Neural progenitor cell (in vitro differentiated cells): Measurements from ENCODE around the gene CD300E. TPM values are rescaled to one million over a fixed set of nuclear protein-coding genes. Genes with fewer than 3 reads are reported as not detected.

Experiments
- DNase-seq: peaks from one replicate; pipeline ENCODE4 v3.0.0-alpha.2; 2016; ENCODE audit warnings: low spot score
- H2AFZ ChIP-seq: fragments of 200-600 bp; sonication (generic); replicated peaks from 2 replicates; pipeline ENCODE4 v1.6.1; 2016; ENCODE audit warnings: antibody characterized with exemption
- H3F3A ChIP-seq: fragments of 200-600 bp; sonication (generic); 2 replicates; pipeline ENCODE4 v1.6.1; 2016; ENCODE audit warnings: antibody characterized with exemption, low read depth
- H3K27ac ChIP-seq: fragments of 200-600 bp; sonication (generic); 2 replicates; pipeline ENCODE4 v1.5.1; 2016; ENCODE audit warnings: mild to moderate bottlenecking
- H3K27me3 ChIP-seq: fragments of 200-600 bp; sonication (generic); 2 replicates; pipeline ENCODE4 v1.6.1; 2016; ENCODE audit warnings: mild to moderate bottlenecking, moderate library complexity
- H3K36me3 ChIP-seq: fragments of 200-600 bp; sonication (generic); 2 replicates; pipeline ENCODE4 v1.5.1; 2016
- H3K4me1 ChIP-seq: fragments of 200-600 bp; sonication (generic); 2 replicates; pipeline ENCODE4 v1.6.1; 2016; ENCODE audit warnings: mixed run types
- H3K4me2 ChIP-seq: fragments of 200-600 bp; sonication (generic); 2 replicates; pipeline ENCODE4 v1.6.1; 2016
- H3K4me3 ChIP-seq: fragments of 200-600 bp; sonication (generic); 2 replicates; pipeline ENCODE4 v1.5.1; 2016
- H3K79me2 ChIP-seq: fragments of 200-600 bp; sonication (generic); 2 replicates; pipeline ENCODE4 v1.6.1; 2016; ENCODE audit warnings: low read depth
- H3K9ac ChIP-seq: fragments of 200-600 bp; sonication (generic); 2 replicates; pipeline ENCODE4 v1.6.1; 2016
- H3K9me3 ChIP-seq: fragments of 200-600 bp; sonication (generic); 2 replicates; pipeline ENCODE4 v1.5.1; 2016; ENCODE audit warnings: low read depth
- H4K20me1 ChIP-seq: fragments of 200-600 bp; sonication (generic); 2 replicates; pipeline ENCODE4 v1.6.1; 2016; ENCODE audit warnings: low read depth
- H3K27ac Mint-ChIP-seq: 3 replicates; pipeline ENCODE4 v1.8.0; 2021; ENCODE audit warnings: mixed read lengths
- H3K27me3 Mint-ChIP-seq: 2 replicates; pipeline ENCODE4 v1.8.0; 2022; ENCODE audit warnings: low read depth, mild to moderate bottlenecking, inconsistent platforms, moderate library complexity, mixed read lengths; ENCODE audit not compliant: insufficient read depth
- H3K36me3 Mint-ChIP-seq: 3 replicates; pipeline ENCODE4 v1.8.0; 2021; ENCODE audit warnings: mixed read lengths
- H3K4me1 Mint-ChIP-seq: 3 replicates; pipeline ENCODE4 v1.8.0; 2021; ENCODE audit warnings: mixed read lengths
- H3K4me3 Mint-ChIP-seq: 3 replicates; pipeline ENCODE4 v1.8.0; 2021; ENCODE audit warnings: mild to moderate bottlenecking, moderate library complexity, mixed read lengths
- H3K9me3 Mint-ChIP-seq: 3 replicates; pipeline ENCODE4 v1.8.0; 2020; ENCODE audit warnings: mixed read lengths
- CTCF ChIP-seq: fragments of 200-600 bp; sonication (generic); IDR thresholded peaks from 2 replicates; pipeline ENCODE4 v1.5.1; 2017; ENCODE audit warnings: antibody characterized with exemption, mild to moderate bottlenecking
- EZH2 ChIP-seq: fragments of 200-600 bp; sonication (generic); IDR thresholded peaks from 2 replicates; pipeline ENCODE4 v1.6.1; 2017; ENCODE audit warnings: antibody characterized with exemption, mild to moderate bottlenecking, moderate library complexity
- EZH2phosphoT487 ChIP-seq: fragments of 200-600 bp; sonication (generic); IDR thresholded peaks from 2 replicates; pipeline ENCODE4 v1.6.1; 2017; ENCODE audit warnings: antibody characterized with exemption
- total RNA-seq: library from RNA; depleted of rRNA; stranded (reverse); fragments of >200 nt; gene quantifications from 2 replicates; pipeline ENCODE4 v1.2.3, GENCODE V29; 2015; ENCODE audit warnings: low replicate concordance

CD300E gene
- total RNA-seq, 1 donor from 2014 or later = not detected

- Mint-ChIP-seq H3K4me1 (no peaks in the 10 kb centered on the region), H3K36me3 (no peaks in the 10 kb centered on the region), H3K9me3 (no peaks in the 10 kb centered on the region)
Observed at GRCh38 chr17:74624131-74624530, 593 bp upstream of the CD300E start.

GRCh38 chr17:74619077-74619673, 4.4 kb downstream of the CD300E start:
- no peaks in the 10 kb centered on the region for H3K79me2 ChIP-seq
- TF ChIP-seq EZH2phosphoT487 = no peak
- no peak for TF ChIP-seq EZH2
- TF ChIP-seq CTCF = no peak
- H3K9ac ChIP-seq = no peak overlapping the region
- H4K20me1 ChIP-seq = no peaks in the 10 kb centered on the region
- H3K27me3 Mint-ChIP-seq = peaks cover 24% of the 10 kb centered on the region
- no peaks in the 10 kb centered on the region for H3K4me1 Mint-ChIP-seq
- H3K9me3 ChIP-seq = no peaks in the 10 kb centered on the region
- no peak overlapping the region for H3K27ac Mint-ChIP-seq
- no peak overlapping the region for H3K27ac ChIP-seq
- no peaks in the 10 kb centered on the region for H3K4me1 ChIP-seq
- H2AFZ ChIP-seq = no peak overlapping the region
- peaks cover 71% of the 10 kb centered on the region for H3K27me3 ChIP-seq
- H3K4me3 Mint-ChIP-seq = no peak overlapping the region
- no peaks in the 10 kb centered on the region for H3K36me3 Mint-ChIP-seq
- H3F3A ChIP-seq = no peaks in the 10 kb centered on the region
- no peak for DNase-seq
- no peak overlapping the region for H3K4me2 ChIP-seq
- H3K36me3 ChIP-seq = no peaks in the 10 kb centered on the region
- H3K9me3 Mint-ChIP-seq = no peaks in the 10 kb centered on the region
- no peak overlapping the region for H3K4me3 ChIP-seq

More at GRCh38 chr17:74624131-74624530, 593 bp upstream of the CD300E start:
- Histone ChIP-seq H3K27me3 (peaks cover 58% of the 10 kb centered on the region), H3F3A (no peaks in the 10 kb centered on the region), H3K79me2 (no peaks in the 10 kb centered on the region), H3K4me3 (no peak overlapping the region), H3K9ac (no peak overlapping the region), H3K4me2 (no peak overlapping the region), H3K4me1 (no peaks in the 10 kb centered on the region), H4K20me1 (no peaks in the 10 kb centered on the region), H3K36me3 (no peaks in the 10 kb centered on the region), H3K27ac (no peak overlapping the region), H2AFZ (no peak overlapping the region), H3K9me3 (no peaks in the 10 kb centered on the region)
- TF ChIP-seq EZH2phosphoT487 (no peak), CTCF (no peak), EZH2 (no peak)
- Mint-ChIP-seq H3K27me3 (peaks cover 11% of the 10 kb centered on the region), H3K27ac (no peak overlapping the region), H3K4me3 (no peak overlapping the region)
- no peak for DNase-seq

- H3K4me3 ChIP-seq = no peak overlapping the region
- H3K4me3 Mint-ChIP-seq = no peak overlapping the region
- H3K27ac Mint-ChIP-seq = no peak overlapping the region
- H3K9me3 Mint-ChIP-seq = no peaks in the 10 kb centered on the region
- no peak for DNase-seq
- no peaks in the 10 kb centered on the region for H3F3A ChIP-seq
- peaks cover 24% of the 10 kb centered on the region for H3K27me3 Mint-ChIP-seq
- H3K4me1 Mint-ChIP-seq = no peaks in the 10 kb centered on the region
- no peak overlapping the region for H3K9ac ChIP-seq
- no peaks in the 10 kb centered on the region for H3K36me3 Mint-ChIP-seq
- no peaks in the 10 kb centered on the region for H3K4me1 ChIP-seq
- no peaks in the 10 kb centered on the region for H4K20me1 ChIP-seq
- no peaks in the 10 kb centered on the region for H3K36me3 ChIP-seq
- TF ChIP-seq CTCF (no peak), EZH2 (no peak), EZH2phosphoT487 (no peak)
- no peaks in the 10 kb centered on the region for H3K9me3 ChIP-seq
- no peaks in the 10 kb centered on the region for H3K79me2 ChIP-seq
- peaks cover 71% of the 10 kb centered on the region for H3K27me3 ChIP-seq
- H2AFZ ChIP-seq = no peak overlapping the region
- H3K27ac ChIP-seq = no peak overlapping the region
- no peak overlapping the region for H3K4me2 ChIP-seq
Observed at GRCh38 chr17:74618451-74618850, 5.1 kb downstream of the CD300E start.
